Activated CD8-positive, alpha-beta memory T cell treated with anti-CD3 and anti-CD28 coated beads for 24 hours (primary cell): ENCODE data around the gene ALOX5.

Experiments used
- DNase-seq: peaks from one replicate; pipeline ENCODE4 v3.0.0-alpha.2; 2020

ALOX5 gene

DNA sequence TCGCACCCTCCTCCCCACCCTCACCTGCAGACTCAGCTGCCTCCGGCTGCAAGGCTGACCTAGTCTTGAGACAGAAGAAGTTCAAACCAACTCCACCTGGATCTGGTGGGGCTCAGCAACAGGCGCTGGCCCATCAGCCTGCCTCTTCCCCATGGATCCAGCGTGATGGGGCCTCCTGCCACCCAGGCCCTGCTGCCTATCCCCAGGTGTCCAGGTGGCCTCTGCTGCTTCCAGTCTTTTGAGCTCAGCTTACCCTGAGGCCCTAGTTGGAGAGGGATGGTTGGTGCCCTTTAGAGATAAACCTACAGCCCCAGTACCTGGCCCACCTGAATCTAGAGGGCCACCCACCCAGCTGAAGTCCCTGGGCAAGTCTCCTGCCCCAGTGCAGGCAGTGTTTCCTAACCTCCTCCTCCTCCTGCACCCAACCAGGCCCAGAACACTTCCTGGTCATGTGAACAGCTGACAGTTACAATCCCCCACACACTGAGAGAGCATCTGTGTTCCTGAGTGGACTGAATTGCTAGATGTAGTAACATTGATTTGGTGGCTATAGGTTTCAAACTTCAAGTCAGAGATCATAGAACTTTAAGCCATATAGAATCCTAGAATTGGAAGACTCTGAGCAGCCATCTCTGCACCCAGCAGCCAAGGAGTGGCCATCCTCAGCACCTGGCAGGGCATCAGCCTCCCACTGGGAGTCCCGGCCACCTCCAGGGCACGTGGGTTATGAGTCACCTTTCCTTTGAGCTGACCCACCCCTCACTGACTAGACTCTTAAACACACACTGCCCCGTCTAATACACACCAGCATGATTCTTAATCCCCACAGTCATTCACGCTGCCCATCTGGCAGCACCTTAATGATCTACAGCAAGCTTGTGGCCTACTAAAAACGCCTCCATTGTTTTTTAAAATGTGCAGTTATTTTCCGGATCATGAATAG lies 51.9 kb downstream of the ALOX5 start:
- DNase-seq = no peak

- no peak for DNase-seq
Measured at GRCh38 chr10:45427262-45427969, 53.4 kb downstream of the ALOX5 start.

- no peak for DNase-seq
Measured at GRCh38 chr10:45427970-45428366, 54.0 kb downstream of the ALOX5 start.

DNA sequence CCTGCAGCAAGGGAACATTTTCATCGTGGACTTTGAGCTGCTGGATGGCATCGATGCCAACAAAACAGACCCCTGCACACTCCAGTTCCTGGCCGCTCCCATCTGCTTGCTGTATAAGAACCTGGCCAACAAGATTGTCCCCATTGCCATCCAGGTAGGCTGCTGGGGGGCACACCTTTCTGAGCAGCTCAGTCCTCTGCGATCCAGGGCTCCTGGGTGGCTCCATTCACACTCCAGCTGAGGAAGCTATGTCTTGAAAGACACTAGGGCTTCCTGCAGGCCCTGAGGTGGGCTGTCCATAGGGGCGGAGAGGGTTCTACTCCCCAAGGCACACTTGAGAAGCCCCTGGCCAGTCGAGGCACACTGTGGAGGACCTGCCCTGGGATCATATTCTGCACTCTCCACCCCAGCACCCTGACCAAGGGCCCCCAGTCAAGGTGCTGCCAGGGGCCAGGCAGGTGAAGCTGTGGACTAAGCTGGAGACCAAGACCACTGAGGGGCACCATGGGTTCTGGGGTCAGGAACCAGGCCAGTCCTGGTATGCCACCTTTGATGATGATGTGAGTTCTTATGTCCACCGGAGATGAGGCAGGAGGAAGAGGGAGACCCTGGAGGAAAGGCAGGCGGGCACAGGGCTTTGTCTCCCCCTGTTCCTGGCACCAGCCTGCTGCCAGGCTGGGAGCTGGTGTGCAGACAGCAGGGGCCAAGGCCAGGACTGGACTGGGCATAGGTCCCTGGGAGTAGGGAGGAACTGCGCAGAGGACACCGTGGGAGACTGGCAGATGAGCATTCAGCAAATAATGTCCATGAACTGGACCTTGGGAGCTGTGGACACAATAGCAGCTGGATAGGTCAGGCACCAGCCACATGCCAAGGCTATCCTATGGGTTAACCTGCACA lies 54.8 kb downstream of the ALOX5 start:
- DNase-seq = peak; percentile 52

GRCh38 chr10:45429790-45430189 lies 55.8 kb downstream of the ALOX5 start:
- DNase-seq = no peak

DNA sequence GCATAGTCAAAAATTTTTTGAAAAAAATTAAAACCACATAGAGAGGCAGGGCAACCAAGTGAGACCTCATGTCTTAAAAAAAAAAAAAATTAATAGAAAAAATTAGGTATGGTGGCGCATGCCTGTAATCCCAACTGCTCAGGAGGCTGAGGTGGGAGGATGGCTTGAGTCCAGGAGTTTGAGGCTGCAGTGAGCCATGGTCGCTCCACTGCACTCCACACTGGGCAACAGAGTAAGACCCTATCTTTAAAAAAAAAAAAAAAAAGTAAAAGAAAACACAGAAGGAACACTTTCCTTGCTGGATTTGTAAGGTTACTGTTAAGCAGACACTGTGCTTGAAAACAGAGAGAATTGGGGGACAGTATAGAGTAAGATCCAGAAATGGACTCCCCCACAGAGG lies 58.1 kb downstream of the ALOX5 start:
- DNase-seq = no peak

- DNase-seq = no peak
Measured at GRCh38 chr10:45432700-45433472, 58.9 kb downstream of the ALOX5 start.

DNA sequence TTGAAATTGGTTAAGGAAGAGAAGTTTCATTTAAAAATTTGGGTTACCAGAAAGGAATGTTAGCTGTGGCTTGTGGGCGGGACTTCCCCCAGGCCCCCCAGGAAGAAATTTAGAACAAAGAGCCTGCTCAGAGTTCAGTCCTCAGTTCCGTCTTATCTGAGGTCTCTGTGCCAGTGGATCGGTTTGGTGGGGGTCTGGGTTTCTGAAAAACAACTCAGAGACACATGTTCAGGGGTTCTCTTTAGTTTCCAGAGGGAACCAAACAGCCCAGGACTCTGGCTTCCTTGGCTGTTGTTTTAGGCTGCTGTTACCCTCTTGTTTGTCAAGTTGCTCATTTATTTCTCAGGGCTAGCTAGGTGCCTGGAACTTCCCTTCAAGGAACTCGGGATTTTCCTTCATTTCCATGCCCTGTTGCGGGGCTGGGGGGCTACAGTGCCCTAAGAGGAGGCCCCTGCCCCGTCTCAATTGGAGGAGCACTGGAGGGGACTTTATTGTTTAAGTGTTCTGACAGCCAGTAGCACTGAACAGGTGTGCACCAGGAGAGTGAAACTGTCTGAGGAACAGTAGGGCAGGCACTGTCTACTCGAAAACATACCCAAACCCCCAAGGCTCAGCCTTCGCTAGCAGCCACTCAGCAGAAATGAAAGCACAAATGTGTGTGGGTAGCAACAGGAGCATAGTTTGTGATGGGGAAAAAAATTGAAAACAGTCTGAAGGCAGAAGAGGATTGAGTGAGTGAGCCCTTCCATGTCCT lies 59.9 kb downstream of the ALOX5 start:
- peak; percentile 56 for DNase-seq

GRCh38 chr10:45437587-45438465 lies 63.8 kb downstream of the ALOX5 start:
- no peak for DNase-seq

- no peak for DNase-seq
Measured at GRCh38 chr10:45438466-45439090, 64.6 kb downstream of the ALOX5 start.

GRCh38 chr10:45439365-45439764 lies 65.3 kb downstream of the ALOX5 start:
- DNase-seq = no peak

DNA sequence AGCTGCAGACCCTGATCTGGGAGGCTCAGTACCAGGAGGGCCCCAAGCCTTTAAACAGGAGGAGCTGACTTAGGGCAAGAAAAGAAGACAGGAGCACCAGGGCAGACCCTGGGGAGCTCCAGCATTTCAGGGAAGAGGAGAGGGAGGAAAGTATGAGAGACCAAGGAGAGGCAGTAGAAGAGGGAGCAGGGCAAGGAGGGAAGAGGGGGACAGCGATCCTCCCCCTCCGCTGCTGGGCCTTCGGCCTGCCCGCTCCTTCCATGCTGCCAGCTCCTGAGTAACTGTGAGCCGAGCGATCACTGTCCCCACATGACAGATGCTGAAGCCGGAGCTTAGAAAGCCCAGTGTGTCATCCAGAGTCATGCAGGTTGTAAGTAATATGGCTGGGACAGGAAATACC lies 65.9 kb downstream of the ALOX5 start:
- DNase-seq = no peak

GRCh38 chr10:45440511-45441062 lies 66.6 kb downstream of the ALOX5 start:
- no peak for DNase-seq

GRCh38 chr10:45441239-45442190 lies 67.5 kb downstream of the ALOX5 start:
- DNase-seq = no peak

DNA sequence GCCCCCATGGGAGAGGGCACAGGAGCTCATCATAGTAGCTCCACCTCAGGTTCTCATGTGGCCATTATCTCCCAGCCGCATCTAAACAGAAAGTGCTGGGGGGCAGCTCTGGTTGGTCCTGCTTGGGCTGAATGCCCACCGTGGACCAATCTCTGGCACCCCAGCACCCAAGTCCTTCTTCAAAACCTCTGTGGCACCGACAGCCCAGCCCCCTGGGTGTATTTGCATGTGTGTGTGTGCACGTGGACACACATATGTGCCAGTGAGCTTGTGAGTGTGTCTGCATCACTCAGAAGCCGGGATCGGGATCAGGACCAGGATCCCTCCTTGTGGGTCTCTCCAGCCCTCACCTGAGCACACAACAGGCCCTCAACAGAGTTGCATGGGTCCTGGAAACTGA lies 68.2 kb downstream of the ALOX5 start:
- no peak for DNase-seq

GRCh38 chr10:45442662-45443061 lies 68.6 kb downstream of the ALOX5 start:
- DNase-seq = no peak

DNA sequence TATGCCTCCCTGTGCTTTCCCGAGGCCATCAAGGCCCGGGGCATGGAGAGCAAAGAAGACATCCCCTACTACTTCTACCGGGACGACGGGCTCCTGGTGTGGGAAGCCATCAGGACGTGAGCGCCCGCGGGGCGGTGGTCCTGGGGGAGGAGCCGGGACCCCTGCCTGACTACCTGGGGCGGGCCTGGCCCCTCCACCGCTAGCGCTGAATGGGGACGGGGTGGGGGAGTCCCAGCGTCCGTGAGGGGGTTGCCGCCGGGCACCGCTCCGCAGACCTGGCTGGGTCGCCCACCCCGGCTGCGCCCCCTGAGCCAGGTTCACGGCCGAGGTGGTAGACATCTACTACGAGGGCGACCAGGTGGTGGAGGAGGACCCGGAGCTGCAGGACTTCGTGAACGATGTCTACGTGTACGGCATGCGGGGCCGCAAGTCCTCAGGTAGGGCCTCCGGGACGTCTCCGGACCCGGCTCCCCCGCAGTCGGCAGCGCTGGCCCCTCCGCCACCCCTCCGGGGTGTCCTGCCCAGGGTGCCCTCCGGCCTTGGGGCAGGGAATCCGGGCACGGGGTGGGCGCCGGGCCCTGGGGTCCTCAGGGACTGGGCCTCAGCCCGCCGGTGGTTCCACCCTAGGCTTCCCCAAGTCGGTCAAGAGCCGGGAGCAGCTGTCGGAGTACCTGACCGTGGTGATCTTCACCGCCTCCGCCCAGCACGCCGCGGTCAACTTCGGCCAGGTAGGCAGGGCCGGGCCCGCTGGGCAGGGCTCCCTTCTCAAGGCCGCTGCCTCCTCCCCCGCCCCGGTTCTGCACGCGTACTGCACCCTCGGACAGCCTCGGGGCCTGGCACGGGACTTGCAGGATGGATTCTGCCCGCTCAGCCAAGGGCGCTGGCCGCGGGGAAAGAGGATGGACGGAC lies 69.3 kb downstream of the ALOX5 start:
- DNase-seq = no peak
